GM19023 (cell line): ENCODE measurements around the gene MAN1A1.

Experiments
- ATAC-seq: cut with Tn5 transposase; IDR thresholded peaks from one replicate; pipeline ENCODE4 v1.9.1; 2021; ENCODE audit warnings: mild to moderate bottlenecking, moderate library complexity; ENCODE audit not compliant: unreplicated experiment

Gene MAN1A1

DNA sequence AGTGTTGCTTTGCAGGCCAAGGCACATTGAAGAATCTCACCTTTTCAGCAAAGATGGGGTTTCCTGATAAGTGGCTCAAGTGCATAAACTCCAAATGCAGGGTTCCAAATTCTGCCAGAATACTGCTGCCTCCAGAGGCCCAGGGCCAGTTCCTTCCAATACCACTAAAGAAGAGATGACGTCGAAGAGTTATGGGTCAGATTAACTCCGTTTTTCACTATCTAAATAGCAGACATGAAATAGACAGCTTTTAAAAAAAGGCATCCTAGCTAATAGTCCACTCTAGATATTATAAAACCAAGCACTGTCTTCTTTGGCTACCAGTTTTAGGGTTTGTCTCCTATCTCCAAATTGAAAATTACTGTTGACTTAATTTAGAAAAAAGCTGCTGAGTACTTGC is 144.8 kb downstream of the MAN1A1 start:
- ATAC-seq = no peak

DNA sequence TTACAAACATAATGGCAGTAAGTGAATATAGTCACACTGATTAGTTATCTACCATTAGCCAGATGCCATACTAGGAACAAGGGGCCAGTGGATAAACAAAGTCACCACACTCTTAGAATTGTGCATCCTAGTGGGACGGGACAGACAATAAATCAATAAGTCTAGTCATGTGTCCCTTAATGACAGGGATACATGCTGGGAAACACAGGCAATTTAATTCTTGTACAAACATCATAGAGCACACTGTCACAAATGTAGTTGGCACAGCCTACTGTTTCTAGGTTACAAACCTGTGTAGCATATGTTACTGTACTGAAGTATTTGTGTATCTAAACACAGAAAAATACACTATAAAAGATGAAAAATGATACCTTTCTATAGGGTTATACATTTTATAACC is 148.1 kb downstream of the MAN1A1 start:
- ATAC-seq = no peak

DNA sequence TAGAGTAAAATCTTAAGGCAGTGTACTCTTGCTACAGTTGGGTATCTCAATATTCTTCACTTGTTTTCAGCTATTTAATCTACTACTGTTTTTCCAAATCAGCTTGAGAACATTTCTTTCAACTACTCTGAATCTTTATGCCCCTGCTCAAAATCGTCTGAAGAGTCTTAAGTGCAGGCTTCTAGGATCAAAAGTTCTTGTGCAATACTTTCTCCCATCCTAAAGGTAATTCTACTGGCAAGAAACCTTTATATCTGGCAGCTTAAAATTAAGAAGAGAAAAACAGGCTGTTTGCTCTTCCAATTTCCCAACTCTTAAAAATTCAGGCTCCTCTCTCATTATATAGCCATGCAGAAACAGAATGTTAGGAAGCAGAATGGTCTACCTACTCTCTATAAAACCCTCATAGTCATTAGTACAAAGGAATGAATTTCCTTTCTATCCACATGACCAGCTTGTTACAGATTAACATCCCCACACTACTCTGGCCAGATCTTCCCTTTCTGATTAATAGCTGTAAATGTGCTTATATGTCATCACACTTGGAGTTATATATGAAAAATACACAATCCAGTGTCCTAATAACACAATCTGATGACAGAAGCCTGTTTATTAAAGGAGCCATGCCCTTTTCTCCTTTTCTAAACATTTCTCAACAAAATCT is 148.9 kb downstream of the MAN1A1 start:
- no peak for ATAC-seq

DNA sequence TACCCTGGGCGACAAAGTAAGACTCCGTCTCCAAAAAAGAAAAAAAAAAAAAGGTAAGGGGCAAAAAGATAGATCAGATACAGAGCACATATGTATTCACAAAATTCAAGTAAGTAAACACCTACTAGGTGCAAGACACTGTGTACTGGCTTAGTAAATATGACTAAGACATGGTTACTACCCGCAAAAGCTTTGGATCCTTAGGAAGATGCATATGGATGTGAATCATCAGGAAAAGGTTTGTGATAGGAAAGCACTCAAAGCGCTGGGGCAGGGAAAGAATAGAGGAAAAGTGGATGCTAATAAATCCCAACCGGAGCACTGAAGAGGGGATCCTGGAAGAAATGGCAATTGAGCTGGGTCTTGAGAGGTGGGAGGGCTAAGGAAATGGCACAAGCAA is 152.3 kb downstream of the MAN1A1 start:
- no peak for ATAC-seq

DNA sequence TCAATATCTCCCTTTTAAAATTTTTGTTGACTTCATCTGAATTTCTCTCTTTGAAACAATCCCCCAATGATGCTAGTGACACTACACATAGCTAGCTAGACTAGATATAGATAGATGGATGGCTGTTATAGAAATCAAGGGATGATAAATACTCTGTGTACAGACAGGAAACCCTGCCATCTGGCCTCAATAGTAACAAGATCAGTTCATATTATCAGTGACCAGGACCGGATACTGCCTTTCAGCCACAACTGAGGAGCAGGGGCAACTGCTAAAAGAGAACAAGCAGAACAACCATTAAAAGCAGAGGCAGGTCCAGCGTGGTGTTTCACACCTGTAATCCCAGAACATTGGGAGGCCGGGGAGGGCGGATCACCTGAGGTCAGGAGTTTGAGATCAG is 152.8 kb downstream of the MAN1A1 start:
- no peak for ATAC-seq

DNA sequence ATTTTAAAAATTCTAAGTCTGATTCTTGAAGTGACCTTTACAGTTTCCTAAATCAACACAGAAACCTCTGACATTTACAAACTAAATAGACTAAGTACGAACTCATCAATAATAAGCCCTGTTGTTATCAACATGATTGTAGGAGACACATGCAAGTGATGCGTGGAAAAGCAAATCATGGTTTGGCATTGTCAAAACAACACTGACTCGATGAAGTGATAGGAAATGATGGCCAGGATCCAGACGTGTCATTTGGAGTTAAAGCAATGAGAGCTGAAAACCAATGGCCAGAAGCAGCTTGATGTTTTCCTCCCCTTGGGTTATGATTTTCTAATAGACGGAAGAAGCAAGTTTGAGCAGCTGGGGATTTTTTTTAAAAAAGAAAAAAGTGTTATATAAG is 153.7 kb downstream of the MAN1A1 start:
- ATAC-seq = no peak

DNA sequence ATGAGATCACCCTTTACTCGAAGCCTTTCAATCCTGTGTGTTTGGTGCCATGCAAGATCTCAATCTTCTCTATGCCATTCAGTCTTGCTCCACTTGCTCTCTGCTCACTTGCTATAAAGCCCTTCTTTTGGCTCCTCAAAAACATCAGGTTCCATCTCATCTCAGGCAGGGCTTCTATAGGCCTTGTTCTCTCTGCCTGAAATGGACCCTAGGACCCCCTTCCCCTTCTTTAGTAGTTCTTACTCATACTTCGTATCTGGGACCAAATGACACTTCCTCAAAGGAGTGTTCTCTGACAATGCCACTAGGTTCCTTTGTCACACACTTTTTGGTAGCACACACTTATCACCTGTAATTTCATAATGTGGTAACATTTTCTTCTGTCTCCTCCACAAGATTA is 154.4 kb downstream of the MAN1A1 start:
- no peak for ATAC-seq

DNA sequence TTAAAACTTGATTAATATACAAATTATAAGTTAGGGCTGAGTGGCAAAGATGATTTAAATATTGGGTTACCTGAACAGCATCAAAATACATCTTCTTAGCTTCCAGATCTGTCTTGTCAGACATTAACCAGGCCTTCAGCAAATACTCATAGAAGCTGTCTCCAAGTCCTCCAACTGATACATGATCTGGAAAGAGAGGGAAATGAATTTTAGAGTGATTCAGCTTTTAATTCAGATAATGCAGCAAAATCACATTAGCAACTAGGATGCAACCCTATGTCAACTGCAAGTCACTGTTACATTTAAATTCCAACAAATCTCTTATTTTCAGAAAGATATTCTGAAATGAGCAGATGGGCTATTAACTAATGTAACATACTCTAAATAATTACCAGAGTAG is 155.9 kb downstream of the MAN1A1 start:
- no peak for ATAC-seq

DNA sequence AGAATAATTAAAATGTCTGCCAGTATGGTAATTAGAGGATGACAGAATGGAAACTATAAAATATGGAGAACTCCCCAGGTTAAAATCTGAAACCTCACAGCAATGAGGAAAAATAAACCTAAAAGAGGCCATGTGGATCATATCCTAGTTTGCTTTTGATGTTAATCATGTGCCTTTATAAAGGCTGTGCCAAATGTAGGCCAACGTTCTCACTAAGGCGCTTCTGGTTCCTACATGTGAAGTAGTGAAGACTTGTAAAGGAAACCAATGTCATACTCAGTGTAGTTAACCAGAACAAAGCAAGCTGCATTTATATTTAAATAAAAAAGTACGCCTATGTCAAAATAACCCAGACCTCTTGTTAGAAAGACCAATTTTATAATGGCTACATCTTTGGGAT is 157.4 kb downstream of the MAN1A1 start:
- ATAC-seq = no peak

DNA sequence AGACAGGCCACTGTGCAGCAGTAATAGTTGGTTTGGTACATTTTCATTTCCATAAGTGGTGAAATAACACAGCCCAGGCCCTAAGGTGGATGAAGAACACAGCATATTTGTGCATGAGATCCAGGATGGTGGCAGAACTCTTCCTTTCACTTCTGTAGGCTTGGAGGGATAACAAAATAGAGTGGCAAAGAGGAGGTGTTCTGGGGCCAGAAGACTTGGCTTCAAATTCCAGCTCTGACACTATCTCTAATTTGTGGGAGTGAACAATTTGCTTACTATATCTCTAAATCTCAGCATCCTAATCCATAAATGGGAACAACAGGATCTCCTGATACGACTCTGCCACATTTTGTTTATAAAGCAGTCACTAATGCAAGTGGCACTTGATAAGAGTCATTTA is 159.4 kb downstream of the MAN1A1 start:
- ATAC-seq = no peak

DNA sequence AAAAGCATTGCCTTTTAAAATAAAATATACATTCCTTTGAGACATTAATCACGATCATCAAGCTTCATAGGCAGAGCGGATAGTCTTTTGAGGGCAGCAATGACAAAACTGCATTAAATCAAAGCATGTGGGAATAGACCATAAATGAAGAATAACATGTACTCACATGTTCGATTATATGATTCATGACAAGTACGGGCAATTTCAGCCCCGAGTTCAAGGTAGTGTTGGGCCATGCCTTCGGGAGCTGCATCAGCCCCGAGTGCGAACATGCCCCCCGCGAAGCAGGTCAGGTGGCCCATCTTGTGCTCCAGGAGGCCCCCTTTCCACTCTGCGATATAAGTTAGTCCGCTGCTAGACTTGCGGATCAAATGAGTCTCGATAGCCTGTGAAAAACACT is 160.1 kb downstream of the MAN1A1 start:
- no peak for ATAC-seq

DNA sequence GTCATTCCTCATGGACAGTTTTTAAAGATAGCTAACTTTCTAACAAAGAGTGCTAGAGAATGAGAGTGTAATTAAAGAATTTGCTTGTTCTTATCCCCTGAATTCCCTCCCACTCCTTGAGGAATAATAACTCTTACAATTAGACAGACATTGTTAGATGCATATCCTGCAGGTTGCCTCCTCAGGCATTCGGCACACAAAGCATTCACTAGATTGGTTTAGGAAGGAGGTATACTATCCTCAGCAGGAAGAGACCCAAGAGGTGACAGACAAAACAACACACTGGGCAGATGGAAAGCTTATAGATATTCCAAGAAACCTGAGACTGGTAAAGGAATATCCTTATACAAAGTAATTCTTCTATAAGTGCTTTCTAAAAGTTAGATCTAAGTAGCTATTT is 162.0 kb downstream of the MAN1A1 start:
- no peak for ATAC-seq

DNA sequence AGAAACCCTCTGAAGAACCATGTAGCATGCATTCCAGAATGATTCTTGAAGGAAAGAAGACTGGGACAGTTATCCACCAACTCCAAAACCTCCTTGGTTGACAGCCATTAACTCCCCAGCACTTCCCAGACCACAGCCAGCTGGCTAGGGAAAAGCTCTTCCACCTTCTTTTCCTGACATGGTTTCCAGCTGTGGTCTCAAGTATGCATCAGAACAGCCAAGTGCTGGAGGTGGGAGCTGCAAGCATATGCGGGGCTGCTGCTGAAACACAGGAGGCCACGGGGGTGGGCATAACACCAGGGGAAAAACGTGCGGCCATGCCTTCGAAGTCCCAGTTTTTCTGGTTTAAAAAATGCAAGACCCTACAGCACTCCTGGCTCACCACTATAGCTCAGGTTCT is 163.1 kb downstream of the MAN1A1 start:
- ATAC-seq = no peak

DNA sequence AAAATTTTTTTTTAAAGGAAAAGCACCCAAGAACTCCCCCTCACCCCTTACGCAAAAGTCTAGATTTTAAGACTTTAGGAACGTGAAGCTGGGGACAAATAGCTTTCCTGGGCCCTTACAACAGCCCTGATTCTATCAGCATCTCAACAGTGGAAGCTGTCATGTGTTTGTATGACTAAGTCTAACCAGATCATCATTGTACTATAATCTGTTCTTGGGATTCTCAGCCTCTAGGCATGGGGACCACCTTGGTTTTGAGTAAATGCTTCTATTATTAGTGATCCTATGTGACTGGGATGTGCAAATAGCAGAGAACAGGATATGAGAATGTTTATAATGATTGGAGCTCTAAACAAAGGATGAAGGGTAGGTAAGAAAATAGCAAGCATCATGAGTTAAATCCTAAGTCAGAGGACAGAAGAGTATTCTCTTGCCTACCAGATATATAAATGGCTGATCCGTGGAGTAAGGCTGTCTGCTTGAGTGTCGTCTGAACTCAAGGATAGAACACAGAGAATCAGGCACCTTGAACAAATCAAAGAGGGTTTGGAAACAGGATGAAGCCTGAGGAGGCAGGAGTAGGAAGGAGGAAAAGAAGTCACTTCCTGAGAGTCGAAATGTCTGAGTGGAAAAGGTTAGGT is 165.4 kb downstream of the MAN1A1 start:
- no peak for ATAC-seq

DNA sequence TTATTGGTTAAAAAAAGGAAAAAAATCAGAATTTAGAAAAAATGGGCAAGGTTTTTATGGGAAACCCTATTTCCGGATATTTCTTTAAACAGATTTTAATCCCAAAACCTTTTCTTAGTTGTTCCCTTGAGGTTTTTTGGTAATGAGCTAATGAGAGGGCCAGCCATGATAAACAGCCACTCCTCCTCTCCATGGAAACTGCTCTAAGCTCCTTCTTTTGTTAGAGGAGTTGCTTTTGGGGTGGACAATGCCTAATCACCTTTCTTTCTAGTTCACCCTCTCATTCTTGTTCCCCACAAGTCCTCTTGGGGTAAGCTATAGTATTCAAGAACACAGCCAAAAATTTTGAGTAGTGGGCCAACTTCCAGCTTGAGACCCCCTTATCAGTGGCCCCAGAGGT is 166.1 kb downstream of the MAN1A1 start:
- ATAC-seq = no peak

DNA sequence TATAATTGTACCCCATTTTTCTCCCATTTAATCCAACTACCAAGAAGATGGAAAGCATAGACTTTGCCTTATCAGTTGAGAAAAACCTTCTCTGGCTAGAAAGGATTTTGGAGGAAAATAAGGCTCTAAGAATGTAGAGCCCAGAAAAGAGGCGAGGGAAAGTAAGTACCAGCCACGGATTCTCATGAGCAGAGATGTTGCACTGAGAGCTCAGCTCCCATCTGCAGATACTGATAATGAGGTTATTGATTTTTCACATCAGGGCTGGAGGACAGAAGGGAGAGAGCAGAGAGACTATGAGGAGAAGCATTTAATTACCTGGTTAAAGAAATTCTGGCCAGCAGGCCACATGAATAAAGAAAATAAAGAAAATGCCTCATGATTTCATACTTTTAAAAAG is 166.7 kb downstream of the MAN1A1 start:
- no peak for ATAC-seq

DNA sequence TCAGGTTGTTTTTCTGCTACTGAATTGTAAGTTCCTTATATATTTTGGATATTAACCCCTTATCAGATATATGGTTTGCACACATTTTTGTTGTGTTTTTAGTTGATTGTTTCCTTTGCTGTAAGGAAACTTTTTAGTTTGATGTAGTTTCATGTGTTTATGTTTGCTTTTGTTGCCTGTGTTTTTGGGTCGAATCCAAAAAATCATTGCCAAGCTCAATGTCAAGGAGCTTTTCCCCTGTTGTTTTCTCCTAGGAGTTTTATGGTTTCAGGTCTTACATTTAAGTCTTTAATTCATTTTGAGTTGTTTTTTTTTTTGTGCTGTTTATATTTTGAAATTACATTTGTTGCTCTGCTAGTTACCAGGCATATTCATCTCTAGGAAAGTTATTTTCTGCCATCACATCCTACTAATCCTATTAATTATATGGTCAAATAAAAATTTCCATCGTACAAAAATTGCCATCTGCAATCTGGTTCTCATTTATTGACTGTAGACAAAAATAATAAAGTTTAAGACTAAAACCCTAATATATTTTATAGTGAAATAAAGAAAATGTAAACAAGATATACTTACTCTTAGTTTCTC is 167.3 kb downstream of the MAN1A1 start:
- no peak for ATAC-seq

DNA sequence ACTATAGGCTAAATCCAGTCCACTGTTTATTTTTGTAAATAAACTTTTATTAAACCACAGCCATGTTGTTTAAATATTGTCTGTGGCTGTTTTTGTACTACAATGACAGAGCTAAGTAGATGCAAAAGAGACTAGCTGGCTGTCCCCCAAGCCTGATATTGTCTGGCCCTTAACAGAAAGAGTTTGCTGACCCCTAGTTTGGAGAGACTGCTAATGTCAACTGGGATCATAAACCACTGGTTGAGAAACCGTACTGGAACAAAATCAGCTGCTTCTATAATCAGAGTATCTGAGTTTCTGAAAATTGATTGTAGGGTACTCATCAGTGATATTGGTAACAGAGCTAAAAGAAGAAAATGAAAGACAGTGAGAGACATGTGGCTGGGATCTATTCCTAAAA is 168.5 kb downstream of the MAN1A1 start:
- no peak for ATAC-seq

DNA sequence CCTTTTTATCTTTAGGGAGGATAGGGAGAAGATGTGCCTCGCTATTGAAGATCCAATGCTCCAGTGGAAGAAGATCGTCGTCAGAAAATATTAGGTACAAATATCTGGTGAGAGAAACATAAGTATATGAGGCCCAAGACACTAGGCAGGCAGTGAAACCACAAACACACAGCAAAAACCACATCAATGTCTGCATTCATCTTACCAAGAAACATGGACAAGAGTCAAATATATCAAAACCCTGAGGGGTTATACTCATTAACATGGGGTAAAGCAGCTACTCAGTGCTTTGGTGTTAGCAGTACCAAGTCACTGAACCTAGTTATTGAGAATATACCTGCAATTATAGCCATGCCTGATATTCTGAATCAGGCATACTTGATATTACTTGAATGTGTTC is 169.7 kb downstream of the MAN1A1 start:
- no peak for ATAC-seq

DNA sequence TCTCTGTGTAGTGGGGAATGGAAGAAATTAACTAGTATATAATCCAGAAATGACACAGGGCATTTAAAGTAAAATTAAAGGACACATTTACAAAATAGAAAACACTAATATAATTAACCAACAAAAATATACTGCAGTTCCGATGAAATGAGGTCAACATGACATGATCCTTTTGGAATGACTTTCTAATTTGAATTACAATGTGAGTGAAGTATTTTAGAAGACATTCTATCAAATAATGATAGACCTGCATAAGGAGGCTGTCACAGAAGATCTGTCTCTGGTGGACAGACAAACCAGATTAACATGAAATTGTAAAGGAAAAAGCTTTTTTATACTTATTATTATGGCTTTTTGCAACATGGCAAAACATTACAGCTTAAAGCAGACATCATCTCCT is 170.5 kb downstream of the MAN1A1 start:
- no peak for ATAC-seq

DNA sequence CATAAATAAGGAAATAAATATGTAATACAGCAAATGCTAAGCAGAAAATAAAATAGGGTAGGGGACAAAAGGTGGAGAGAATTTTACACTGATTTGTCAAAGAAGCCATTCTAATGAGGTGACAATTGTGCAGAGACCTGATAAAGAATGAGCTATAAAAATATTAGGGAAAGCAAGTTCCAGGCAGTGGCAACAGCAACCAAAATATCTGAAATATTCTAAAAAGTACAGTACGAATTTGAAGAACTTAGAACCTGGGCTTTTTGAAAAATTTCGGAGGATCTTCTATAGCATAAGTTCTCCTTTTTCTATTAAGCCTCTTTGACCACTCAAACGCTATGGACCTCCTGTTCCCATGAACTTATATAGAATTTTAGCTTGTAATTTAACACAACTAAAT is 173.1 kb downstream of the MAN1A1 start:
- ATAC-seq = no peak

DNA sequence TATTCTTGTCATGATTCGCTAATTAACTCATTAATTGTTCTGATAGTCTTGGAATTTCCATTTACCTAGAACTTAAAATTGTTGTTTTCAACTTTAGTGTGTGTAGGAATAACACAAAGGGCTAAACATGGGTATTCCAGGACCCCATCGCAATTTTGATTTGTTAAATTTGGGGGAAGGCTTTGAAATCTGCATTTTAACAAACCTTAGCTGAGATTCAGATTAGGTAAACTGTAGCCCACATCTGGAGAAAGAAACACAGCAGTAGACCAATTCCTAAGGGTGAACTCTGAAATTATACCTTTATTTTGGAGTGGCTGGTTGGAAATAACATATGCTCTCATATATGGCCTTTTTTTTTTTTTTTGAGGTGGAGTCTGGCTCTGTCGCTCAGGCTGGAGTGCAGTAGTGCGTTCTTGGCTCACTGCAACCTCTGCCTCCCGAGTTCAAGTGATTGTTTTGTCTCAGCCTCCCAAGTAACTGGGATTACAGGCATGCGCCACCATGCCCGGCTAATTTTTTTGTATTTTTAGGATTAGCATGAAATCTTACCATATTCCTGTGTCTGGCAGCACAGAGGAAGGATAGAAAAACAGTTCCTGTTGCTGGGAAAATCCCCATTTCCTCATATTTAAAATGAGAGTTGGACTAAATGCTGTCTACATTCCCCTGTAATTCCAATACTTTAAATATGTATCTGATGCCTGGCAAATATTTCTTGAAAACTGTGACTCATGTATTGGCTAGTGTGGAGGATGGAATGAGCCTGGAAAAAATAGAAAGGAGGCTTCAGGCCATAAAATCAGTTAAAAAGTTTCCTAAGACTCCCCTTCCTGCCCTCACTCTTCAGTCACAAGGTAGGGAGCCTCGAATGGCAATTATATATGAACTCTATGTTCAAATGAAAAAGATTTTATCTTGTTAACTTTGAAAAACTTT is 174.4 kb downstream of the MAN1A1 start:
- ATAC-seq = no peak
